Measurements from ENCODE around the gene BCR. TPM values are rescaled to one million over a fixed set of nuclear protein-coding genes. Genes with fewer than 3 reads are reported as not detected.

Gene BCR
- total RNA-seq, 2 experiments from 2014 or later = 60.0 to 64.8 TPM

- ChIA-PET POLR2A (no interaction called here), CTCF (no interaction called here)
- H3K4me3 Mint-ChIP-seq = no peak overlapping the region
- TF ChIP-seq CTCF (IDR thresholded peaks at IDR 0.05) = no peak
- DNase-seq (no peak), ATAC-seq (ENCODE audit: poor library complexity) (no peak)
- Histone ChIP-seq H3K9me3 (ENCODE audit: control insufficient read depth in 1 of 2, insufficient read depth in 1 of 2, low read length in 2 of 2) (no peaks in the 10 kb centered on the region), H3K27me3 (ENCODE audit: control insufficient read depth in 1 of 2, insufficient read depth in 2 of 2, low read length in 2 of 2) (no peaks in the 10 kb centered on the region), H3K4me1 (ENCODE audit: insufficient read depth, low read length) (peaks cover 7% of the 10 kb centered on the region), H3K36me3 (ENCODE audit: insufficient read depth, low read length) (no peaks in the 10 kb centered on the region), H3K27ac (ENCODE audit: low read depth in 1 of 2, low read length in 2 of 2) (no peak overlapping the region), H3K4me3 (ENCODE audit: low read length) (no peak overlapping the region)
- intact Hi-C loops (cut with DNase I, micrococcal nuclease) = no loop called here
- H3K27ac Mint-ChIP-seq = no peak overlapping the region
- no peaks in the 10 kb centered on the region for H3K27me3 Mint-ChIP-seq
- no peaks in the 10 kb centered on the region for H3K36me3 Mint-ChIP-seq (ENCODE audit: low read depth)
- H3K4me1 Mint-ChIP-seq (ENCODE audit: low read depth) = no peaks in the 10 kb centered on the region
- no peaks in the 10 kb centered on the region for H3K9me3 Mint-ChIP-seq
Measured at GRCh38 chr22:23158516-23159290, 21.6 kb upstream of the BCR start.

- H3K36me3 Mint-ChIP-seq (ENCODE audit: low read depth) = no peaks in the 10 kb centered on the region
- no peak overlapping the region for H3K27ac ChIP-seq (ENCODE audit: low read depth in 1 of 2, low read length in 2 of 2)
- POLR2A ChIA-PET = no interaction called here
- no peak overlapping the region for H3K4me3 Mint-ChIP-seq
- CTCF ChIA-PET = no interaction called here
- H3K4me1 ChIP-seq (ENCODE audit: insufficient read depth, low read length) = peaks cover 2% of the 10 kb centered on the region
- intact Hi-C loops (cut with DNase I, micrococcal nuclease) = no loop called here
- no peaks in the 10 kb centered on the region for H3K9me3 Mint-ChIP-seq
- no peaks in the 10 kb centered on the region for H3K9me3 ChIP-seq (ENCODE audit: control insufficient read depth in 1 of 2, insufficient read depth in 1 of 2, low read length in 2 of 2)
- ATAC-seq (ENCODE audit: poor library complexity) (no peak), DNase-seq (no peak)
- H3K4me1 Mint-ChIP-seq (ENCODE audit: low read depth) = no peaks in the 10 kb centered on the region
- no peak overlapping the region for H3K4me3 ChIP-seq (ENCODE audit: low read length)
- H3K36me3 ChIP-seq (ENCODE audit: insufficient read depth, low read length) = no peaks in the 10 kb centered on the region
- no peak overlapping the region for H3K27ac Mint-ChIP-seq
- no peaks in the 10 kb centered on the region for H3K27me3 Mint-ChIP-seq
- no peak for TF ChIP-seq CTCF (IDR thresholded peaks at IDR 0.05)
- no peaks in the 10 kb centered on the region for H3K27me3 ChIP-seq (ENCODE audit: control insufficient read depth in 1 of 2, insufficient read depth in 2 of 2, low read length in 2 of 2)
Measured at GRCh38 chr22:23159291-23159630, 21.0 kb upstream of the BCR start.

- ATAC-seq (ENCODE audit: poor library complexity) (no peak), DNase-seq (no peak)
- H3K36me3 ChIP-seq (ENCODE audit: insufficient read depth, low read length) = no peaks in the 10 kb centered on the region
- no peak overlapping the region for H3K27ac Mint-ChIP-seq
- no peaks in the 10 kb centered on the region for H3K27me3 ChIP-seq (ENCODE audit: control insufficient read depth in 1 of 2, insufficient read depth in 2 of 2, low read length in 2 of 2)
- no peaks in the 10 kb centered on the region for H3K27me3 Mint-ChIP-seq
- intact Hi-C loops (cut with DNase I, micrococcal nuclease) = no loop called here
- POLR2A ChIA-PET = no interaction called here
- no peaks in the 10 kb centered on the region for H3K4me1 ChIP-seq (ENCODE audit: insufficient read depth, low read length)
- H3K4me3 ChIP-seq (ENCODE audit: low read length) = no peak overlapping the region
- TF ChIP-seq CTCF (IDR thresholded peaks at IDR 0.05) = no peak
- no peak overlapping the region for H3K4me3 Mint-ChIP-seq
- H3K9me3 Mint-ChIP-seq = no peaks in the 10 kb centered on the region
- H3K36me3 Mint-ChIP-seq (ENCODE audit: low read depth) = no peaks in the 10 kb centered on the region
- CTCF ChIA-PET = no interaction called here
- H3K27ac ChIP-seq (ENCODE audit: low read depth in 1 of 2, low read length in 2 of 2) = no peak overlapping the region
- no peaks in the 10 kb centered on the region for H3K4me1 Mint-ChIP-seq (ENCODE audit: low read depth)
- H3K9me3 ChIP-seq (ENCODE audit: control insufficient read depth in 1 of 2, insufficient read depth in 1 of 2, low read length in 2 of 2) = peaks cover 0 to 7% of the 10 kb centered on the region in 2 experiments
Measured at GRCh38 chr22:23161029-23161428, 19.3 kb upstream of the BCR start.
